Measurements from ENCODE around the gene CACNA1C. TPM values are rescaled to one million over a fixed set of nuclear protein-coding genes. Genes with fewer than 3 reads are reported as not detected.

The CACNA1C gene
- total and polyA plus RNA-seq, 10 of the 15 experiments (the other 5 are each of a cell fraction or from before 2014, with no cell fraction given): under 0.01 to 0.15 (median 0.09) TPM; not detected in 5

DNA sequence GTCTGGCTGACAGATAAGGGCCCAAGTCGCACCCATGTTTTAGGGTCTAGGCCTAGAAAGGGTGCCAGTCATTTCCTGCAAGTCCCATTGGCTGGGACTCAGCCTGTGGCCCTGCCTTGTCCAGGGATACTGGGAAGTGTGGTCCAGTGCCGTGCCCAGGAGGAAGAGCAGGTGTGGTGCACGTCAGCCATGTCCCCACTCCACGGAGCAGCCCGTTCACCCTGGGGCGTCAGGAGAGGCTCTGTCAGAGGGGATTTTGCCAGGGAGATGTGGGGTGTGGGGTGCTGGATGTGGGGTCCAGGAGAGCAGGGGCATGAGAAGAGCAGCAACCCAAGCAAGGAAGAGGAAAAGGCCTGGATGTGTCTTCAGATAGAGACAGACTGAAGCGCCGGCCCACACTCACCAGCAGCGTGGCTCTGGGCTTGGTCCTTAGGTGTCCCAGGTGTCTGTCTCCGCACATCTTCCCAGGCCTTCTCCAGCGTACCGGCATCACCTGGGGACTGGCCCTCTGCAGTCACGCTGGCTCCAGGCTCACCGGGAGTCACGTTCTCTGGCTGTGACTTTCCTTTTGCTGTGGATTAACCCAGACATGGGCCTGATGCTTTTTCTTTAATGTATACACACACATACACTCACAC, 138.2 kb downstream of the CACNA1C start:
- CTCF ChIA-PET: no interaction called here

More for the DNA sequence above, 138.2 kb downstream of the CACNA1C start:
- intact Hi-C loops (cut with micrococcal nuclease; ENCODE audit: unreplicated experiment) (no loop called here), in situ Hi-C loops (cut with MboI) (no loop called here)
- H3K79me2 ChIP-seq (ENCODE audit: control insufficient read depth, insufficient read depth, low read length): no peaks in the 10 kb centered on the region
- no peaks in the 10 kb centered on the region for H3K36me3 ChIP-seq (ENCODE audit: control insufficient read depth in 2 of 2, insufficient read depth in 2 of 2, low read length in 1 of 2)
- BruUV-seq (replicated peaks): no TSS peak
- H3K9ac ChIP-seq (ENCODE audit: control insufficient read depth, insufficient read depth, low read length): no peak overlapping the region
- H3K9me3 ChIP-seq (replicated peaks; ENCODE audit: control insufficient read depth, insufficient read depth, low read length): no peaks in the 10 kb centered on the region
- ATAC-seq (no peak), FAIRE-seq (no peak), DNase-seq (ENCODE audit: low read depth, low spot score) (no peak)
- TF ChIP-seq, protein P1, sequence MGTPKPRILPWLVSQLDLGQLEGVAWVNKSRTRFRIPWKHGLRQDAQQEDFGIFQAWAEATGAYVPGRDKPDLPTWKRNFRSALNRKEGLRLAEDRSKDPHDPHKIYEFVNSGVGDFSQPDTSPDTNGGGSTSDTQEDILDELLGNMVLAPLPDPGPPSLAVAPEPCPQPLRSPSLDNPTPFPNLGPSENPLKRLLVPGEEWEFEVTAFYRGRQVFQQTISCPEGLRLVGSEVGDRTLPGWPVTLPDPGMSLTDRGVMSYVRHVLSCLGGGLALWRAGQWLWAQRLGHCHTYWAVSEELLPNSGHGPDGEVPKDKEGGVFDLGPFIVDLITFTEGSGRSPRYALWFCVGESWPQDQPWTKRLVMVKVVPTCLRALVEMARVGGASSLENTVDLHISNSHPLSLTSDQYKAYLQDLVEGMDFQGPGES (IDR thresholded peaks at IDR 0.05): no peak
- TF ChIP-seq, protein P2, sequence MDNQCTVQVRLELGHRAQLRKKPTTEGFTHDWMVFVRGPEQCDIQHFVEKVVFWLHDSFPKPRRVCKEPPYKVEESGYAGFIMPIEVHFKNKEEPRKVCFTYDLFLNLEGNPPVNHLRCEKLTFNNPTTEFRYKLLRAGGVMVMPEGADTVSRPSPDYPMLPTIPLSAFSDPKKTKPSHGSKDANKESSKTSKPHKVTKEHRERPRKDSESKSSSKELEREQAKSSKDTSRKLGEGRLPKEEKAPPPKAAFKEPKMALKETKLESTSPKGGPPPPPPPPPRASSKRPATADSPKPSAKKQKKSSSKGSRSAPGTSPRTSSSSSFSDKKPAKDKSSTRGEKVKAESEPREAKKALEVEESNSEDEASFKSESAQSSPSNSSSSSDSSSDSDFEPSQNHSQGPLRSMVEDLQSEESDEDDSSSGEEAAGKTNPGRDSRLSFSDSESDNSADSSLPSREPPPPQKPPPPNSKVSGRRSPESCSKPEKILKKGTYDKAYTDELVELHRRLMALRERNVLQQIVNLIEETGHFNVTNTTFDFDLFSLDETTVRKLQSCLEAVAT (IDR thresholded peaks at IDR 0.05): no peak
- TF ChIP-seq, protein P3, sequence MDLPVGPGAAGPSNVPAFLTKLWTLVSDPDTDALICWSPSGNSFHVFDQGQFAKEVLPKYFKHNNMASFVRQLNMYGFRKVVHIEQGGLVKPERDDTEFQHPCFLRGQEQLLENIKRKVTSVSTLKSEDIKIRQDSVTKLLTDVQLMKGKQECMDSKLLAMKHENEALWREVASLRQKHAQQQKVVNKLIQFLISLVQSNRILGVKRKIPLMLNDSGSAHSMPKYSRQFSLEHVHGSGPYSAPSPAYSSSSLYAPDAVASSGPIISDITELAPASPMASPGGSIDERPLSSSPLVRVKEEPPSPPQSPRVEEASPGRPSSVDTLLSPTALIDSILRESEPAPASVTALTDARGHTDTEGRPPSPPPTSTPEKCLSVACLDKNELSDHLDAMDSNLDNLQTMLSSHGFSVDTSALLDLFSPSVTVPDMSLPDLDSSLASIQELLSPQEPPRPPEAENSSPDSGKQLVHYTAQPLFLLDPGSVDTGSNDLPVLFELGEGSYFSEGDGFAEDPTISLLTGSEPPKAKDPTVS (IDR thresholded peaks at IDR 0.05; ENCODE audit: low read depth, low read length): no peak
- TF ChIP-seq BCL11A (IDR thresholded peaks at IDR 0.05; ENCODE audit: low read depth, low read length): no peak
- no peak for TF ChIP-seq ZBED1 (IDR thresholded peaks at IDR 0.05; ENCODE audit: borderline replicate concordance)
- TF ChIP-seq EGR1 (IDR thresholded peaks at IDR 0.05; ENCODE audit: borderline replicate concordance in 1 of 2, low read depth in 2 of 2, low read length in 2 of 2): no peak
- TF ChIP-seq TBL1XR1 (IDR thresholded peaks at IDR 0.05; ENCODE audit: low read depth, low read length): no peak
- no peak for TF ChIP-seq CBFB (IDR thresholded peaks at IDR 0.05; ENCODE audit: low read depth)
- TF ChIP-seq JUNB (IDR thresholded peaks at IDR 0.05): no peak
- TF ChIP-seq RCOR1 (conservative IDR thresholded peaks at IDR 0.05; ENCODE audit: low read depth, low read length): no peak
- no peak for TF ChIP-seq PAX8 (IDR thresholded peaks at IDR 0.05)
- TF ChIP-seq CBX3 (IDR thresholded peaks at IDR 0.05; ENCODE audit: borderline replicate concordance, low read depth): no peak
- no peak for TF ChIP-seq NR2F1 (conservative IDR thresholded peaks at IDR 0.05)
- no peak for TF ChIP-seq RBBP5 (conservative IDR thresholded peaks at IDR 0.05)
- TF ChIP-seq, protein P4, sequence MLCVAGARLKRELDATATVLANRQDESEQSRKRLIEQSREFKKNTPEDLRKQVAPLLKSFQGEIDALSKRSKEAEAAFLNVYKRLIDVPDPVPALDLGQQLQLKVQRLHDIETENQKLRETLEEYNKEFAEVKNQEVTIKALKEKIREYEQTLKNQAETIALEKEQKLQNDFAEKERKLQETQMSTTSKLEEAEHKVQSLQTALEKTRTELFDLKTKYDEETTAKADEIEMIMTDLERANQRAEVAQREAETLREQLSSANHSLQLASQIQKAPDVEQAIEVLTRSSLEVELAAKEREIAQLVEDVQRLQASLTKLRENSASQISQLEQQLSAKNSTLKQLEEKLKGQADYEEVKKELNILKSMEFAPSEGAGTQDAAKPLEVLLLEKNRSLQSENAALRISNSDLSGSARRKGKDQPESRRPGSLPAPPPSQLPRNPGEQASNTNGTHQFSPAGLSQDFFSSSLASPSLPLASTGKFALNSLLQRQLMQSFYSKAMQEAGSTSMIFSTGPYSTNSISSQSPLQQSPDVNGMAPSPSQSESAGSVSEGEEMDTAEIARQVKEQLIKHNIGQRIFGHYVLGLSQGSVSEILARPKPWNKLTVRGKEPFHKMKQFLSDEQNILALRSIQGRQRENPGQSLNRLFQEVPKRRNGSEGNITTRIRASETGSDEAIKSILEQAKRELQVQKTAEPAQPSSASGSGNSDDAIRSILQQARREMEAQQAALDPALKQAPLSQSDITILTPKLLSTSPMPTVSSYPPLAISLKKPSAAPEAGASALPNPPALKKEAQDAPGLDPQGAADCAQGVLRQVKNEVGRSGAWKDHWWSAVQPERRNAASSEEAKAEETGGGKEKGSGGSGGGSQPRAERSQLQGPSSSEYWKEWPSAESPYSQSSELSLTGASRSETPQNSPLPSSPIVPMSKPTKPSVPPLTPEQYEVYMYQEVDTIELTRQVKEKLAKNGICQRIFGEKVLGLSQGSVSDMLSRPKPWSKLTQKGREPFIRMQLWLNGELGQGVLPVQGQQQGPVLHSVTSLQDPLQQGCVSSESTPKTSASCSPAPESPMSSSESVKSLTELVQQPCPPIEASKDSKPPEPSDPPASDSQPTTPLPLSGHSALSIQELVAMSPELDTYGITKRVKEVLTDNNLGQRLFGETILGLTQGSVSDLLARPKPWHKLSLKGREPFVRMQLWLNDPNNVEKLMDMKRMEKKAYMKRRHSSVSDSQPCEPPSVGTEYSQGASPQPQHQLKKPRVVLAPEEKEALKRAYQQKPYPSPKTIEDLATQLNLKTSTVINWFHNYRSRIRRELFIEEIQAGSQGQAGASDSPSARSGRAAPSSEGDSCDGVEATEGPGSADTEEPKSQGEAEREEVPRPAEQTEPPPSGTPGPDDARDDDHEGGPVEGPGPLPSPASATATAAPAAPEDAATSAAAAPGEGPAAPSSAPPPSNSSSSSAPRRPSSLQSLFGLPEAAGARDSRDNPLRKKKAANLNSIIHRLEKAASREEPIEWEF (IDR thresholded peaks at IDR 0.05; ENCODE audit: insufficient replicate concordance, low read depth, low read length): no peak
- no peak for TF ChIP-seq MTA3 (IDR thresholded peaks at IDR 0.05; ENCODE audit: borderline replicate concordance, low read length)
- TF ChIP-seq PML (IDR thresholded peaks at IDR 0.05; ENCODE audit: low read length): no peak
- TF ChIP-seq TCF7 (IDR thresholded peaks at IDR 0.05; ENCODE audit: borderline replicate concordance): no peak
- 71% methylated on average over 15 of the region's 15 CpGs for WGBS (ENCODE audit: insufficient coverage, insufficient replicate concordance, low lambda C conversion rate, missing lambda C conversion rate)
- no peak overlapping the region for H3K27ac ChIP-seq (ENCODE audit: control insufficient read depth, insufficient read depth)
- no peak overlapping the region for H3K4me2 ChIP-seq (ENCODE audit: control insufficient read depth, insufficient read depth)
- 0 out of 4 replicates have a peak, but pooled peaks cover 0 to 3% of the 10 kb centered on the region in 2 experiments for H3K27me3 ChIP-seq (replicated peaks in 1 of 2; ENCODE audit: control insufficient read depth in 2 of 2, insufficient read depth in 2 of 2, low read length in 1 of 2)
- RAD21 ChIA-PET (ENCODE audit: unreplicated experiment): no interaction called here
- no peak overlapping the region for H3K4me3 ChIP-seq
- SMC1A ChIA-PET (ENCODE audit: uncharacterized antibody, unreplicated experiment): no interaction called here
- no peaks in the 10 kb centered on the region for H3K4me1 ChIP-seq (ENCODE audit: control insufficient read depth, insufficient read depth, low read length)
- POLR2A ChIA-PET: no interaction called here
- no peak overlapping the region for H2AFZ ChIP-seq (ENCODE audit: control insufficient read depth, low read depth, low read length)
- no peaks in the 10 kb centered on the region for H4K20me1 ChIP-seq (ENCODE audit: control insufficient read depth, insufficient read depth)

Data from GM12878 (cell line).